Activated CD8-positive, alpha-beta T cell treated with anti-CD3 and anti-CD28 coated beads for 36 hours (primary cell): ENCODE measurements around the gene ACOT11. TPM values are rescaled to one million over a fixed set of nuclear protein-coding genes. Genes with fewer than 3 reads are reported as not detected.

ENCODE experiments used
- ATAC-seq: fragments of 200-7000 bp; cut with Tn5 transposase; one replicate; pipeline ENCODE4 v1.10.0; 2021; ENCODE audit warnings: mild to moderate bottlenecking, moderate library complexity
- CTCF ChIA-PET: fragments of 350-600 bp; sonication (Branson Sonifier 250); formaldehyde crosslinking; loops from one replicate; lab custom pipeline; 2021; ENCODE audit warnings: antibody characterized with exemption; lab: Charles Lee
- POLR2A ChIA-PET: fragments of 350-600 bp; sonication (Branson Sonifier 250); formaldehyde crosslinking; loops from one replicate; lab custom pipeline; 2021; ENCODE audit warnings: antibody characterized with exemption; lab: Charles Lee
- DNase-seq: peaks from one replicate; pipeline ENCODE4 v3.0.0-alpha.2; 2020
- H3K27ac Mint-ChIP-seq: one replicate; pipeline ENCODE4 v1.8.0; 2021; ENCODE audit warnings: mild to moderate bottlenecking, mixed read lengths
- H3K27me3 Mint-ChIP-seq: one replicate; pipeline ENCODE4 v1.8.0; 2021; ENCODE audit warnings: mixed read lengths
- H3K36me3 Mint-ChIP-seq: one replicate; pipeline ENCODE4 v1.8.0; 2021; ENCODE audit warnings: low read depth, mixed read lengths
- H3K4me1 Mint-ChIP-seq: one replicate; pipeline ENCODE4 v1.8.0; 2021; ENCODE audit warnings: low read depth, mixed read lengths
- H3K4me3 Mint-ChIP-seq: one replicate; pipeline ENCODE4 v1.8.0; 2021; ENCODE audit warnings: mild to moderate bottlenecking, moderate library complexity, mixed read lengths
- H3K9me3 Mint-ChIP-seq: one replicate; pipeline ENCODE4 v1.8.0; 2021; ENCODE audit warnings: mixed read lengths
- intact Hi-C: fragments of 100-400 bp; cut with micrococcal nuclease; formaldehyde crosslinking; loops from one replicate; pipeline ENCODE4 v1.10.0; 2022
- total RNA-seq, 2 experiments: library from RNA; stranded (reverse); gene quantifications; one replicate each; pipeline ENCODE4 v1.2.3, GENCODE V29; 2021
- TF ChIP-seq, protein P1 (sequence below): fragments of 200-600 bp; IDR thresholded peaks from one replicate; pipeline ENCODE4 v1.8.0; 2022; ENCODE audit warnings: antibody characterized with exemption, mild to moderate bottlenecking

Gene ACOT11
- total RNA-seq, 2 experiments from 2014 or later = 1.1 to 1.2 TPM

DNA sequence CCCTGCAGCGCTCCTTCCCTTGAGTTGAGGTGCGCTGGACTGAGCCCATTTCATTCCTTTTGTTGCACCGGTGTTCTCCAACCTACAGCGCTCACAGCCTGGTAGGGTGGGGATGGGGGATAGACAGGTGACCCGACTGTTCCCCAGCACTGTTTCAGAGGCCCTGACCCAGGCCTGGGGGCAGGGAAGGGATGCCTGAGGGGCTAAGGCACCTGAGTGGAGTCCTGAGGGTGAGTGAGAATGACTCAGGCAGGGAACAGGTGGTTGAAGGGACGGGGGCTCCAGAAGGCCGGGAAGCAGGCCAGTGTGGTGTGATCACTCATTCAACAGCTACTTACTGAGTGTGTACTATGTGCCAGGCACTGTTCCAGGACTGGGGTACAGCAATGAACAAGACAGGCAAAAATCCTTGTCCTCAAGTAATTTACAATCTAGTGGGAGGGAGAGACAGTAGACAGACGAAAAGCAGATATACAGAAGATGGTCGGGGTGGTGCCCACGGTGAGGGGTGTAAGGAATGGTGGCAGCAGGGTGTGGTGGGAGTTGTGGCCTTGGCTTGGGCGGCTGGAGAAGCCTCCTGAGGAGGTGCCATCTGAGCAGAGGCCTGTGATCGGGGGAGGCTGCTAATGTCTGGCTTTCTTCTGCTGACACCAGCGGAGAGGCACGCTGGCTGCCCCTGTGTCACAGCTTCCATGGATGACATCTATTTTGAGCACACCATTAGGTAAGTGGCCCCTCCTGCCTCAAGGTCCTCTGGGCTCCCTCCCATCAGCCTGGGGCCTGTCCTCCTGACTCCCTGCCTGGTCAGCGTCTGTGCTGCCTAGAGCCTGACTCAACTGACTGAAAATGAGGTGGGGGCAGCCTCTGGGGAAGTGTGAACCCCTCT is 37.4 kb downstream of the ACOT11 start:
- Mint-ChIP-seq H3K4me1 (peaks cover 7% of the 10 kb centered on the region), H3K4me3 (no peak overlapping the region), H3K27ac (no peak overlapping the region), H3K9me3 (no peaks in the 10 kb centered on the region), H3K27me3 (no peaks in the 10 kb centered on the region), H3K36me3 (no peaks in the 10 kb centered on the region)
- intact Hi-C loops = no loop called here
- TF ChIP-seq, protein P1, sequence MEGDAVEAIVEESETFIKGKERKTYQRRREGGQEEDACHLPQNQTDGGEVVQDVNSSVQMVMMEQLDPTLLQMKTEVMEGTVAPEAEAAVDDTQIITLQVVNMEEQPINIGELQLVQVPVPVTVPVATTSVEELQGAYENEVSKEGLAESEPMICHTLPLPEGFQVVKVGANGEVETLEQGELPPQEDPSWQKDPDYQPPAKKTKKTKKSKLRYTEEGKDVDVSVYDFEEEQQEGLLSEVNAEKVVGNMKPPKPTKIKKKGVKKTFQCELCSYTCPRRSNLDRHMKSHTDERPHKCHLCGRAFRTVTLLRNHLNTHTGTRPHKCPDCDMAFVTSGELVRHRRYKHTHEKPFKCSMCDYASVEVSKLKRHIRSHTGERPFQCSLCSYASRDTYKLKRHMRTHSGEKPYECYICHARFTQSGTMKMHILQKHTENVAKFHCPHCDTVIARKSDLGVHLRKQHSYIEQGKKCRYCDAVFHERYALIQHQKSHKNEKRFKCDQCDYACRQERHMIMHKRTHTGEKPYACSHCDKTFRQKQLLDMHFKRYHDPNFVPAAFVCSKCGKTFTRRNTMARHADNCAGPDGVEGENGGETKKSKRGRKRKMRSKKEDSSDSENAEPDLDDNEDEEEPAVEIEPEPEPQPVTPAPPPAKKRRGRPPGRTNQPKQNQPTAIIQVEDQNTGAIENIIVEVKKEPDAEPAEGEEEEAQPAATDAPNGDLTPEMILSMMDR = no peak
- ATAC-seq = no peak
- POLR2A ChIA-PET = no interaction called here
- CTCF ChIA-PET = no interaction called here
- no peak for DNase-seq

DNA sequence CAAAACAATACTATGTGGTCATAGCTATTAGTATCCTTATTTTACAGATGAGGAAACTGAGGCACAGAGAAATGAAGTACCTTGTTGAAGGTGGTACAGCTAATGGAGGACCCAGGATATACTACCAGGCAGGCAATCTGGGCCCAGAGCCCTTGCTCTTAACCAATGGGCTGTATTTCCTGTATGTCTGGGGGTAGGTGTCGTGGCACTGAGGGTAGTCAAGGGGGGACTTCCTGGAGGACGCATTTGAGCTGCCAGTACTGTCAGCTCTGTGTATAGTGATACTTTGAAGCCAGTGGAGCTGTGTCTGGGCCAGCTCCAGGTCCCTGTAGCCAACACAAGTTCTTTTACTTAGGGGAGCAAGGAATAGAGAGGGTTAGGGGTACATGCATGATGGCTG is 40.3 kb downstream of the ACOT11 start:
- no peak overlapping the region for H3K27ac Mint-ChIP-seq
- peak; percentile 26 for DNase-seq
- TF ChIP-seq, protein P1 = no peak
- ChIA-PET CTCF (interaction anchor here (1.1 kb wide), 1 partner anchor 12 kb away, joined by 3 read pairs; no protein-coding TSS in a partner anchor), POLR2A (no interaction called here)
- H3K36me3 Mint-ChIP-seq = no peaks in the 10 kb centered on the region
- no peaks in the 10 kb centered on the region for H3K9me3 Mint-ChIP-seq
- H3K27me3 Mint-ChIP-seq = no peaks in the 10 kb centered on the region
- ATAC-seq = peak; percentile 78
- H3K4me1 Mint-ChIP-seq = peaks cover 7% of the 10 kb centered on the region
- no peak overlapping the region for H3K4me3 Mint-ChIP-seq
- intact Hi-C loops = no loop called here

DNA sequence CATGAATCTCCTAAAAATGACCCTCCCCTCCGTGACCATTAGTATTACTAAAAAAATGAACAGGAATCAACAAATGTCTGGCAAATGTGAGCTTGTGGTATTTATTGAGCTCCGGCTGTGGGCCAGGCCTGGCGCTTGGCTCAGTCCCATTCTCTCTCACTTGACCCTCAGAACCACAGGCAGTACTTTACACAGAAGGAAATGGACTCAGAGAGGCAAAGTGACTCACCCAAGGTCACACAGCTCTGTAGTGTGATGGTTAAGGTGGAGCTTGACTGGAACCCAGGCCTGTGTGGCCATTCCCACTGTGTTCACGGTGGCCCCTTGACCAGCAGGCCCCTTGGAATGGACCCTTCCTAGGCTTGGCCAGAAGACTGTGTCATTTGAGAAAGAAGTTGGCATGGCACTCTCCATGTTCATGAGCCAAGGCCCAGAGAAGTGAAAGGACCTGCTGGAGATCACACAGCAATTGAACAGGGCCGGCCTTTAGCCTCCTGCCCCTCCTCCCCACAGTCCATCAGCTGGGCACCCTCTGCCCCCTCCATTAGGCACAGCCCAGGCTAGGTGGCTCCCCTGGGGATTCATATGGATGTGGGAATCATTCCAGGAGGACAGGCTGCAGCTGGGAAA is 43.2 kb downstream of the ACOT11 start:
- Mint-ChIP-seq H3K9me3 (no peaks in the 10 kb centered on the region), H3K27ac (no peak overlapping the region), H3K4me3 (no peak overlapping the region), H3K36me3 (no peaks in the 10 kb centered on the region), H3K4me1 (peaks cover 7% of the 10 kb centered on the region), H3K27me3 (no peaks in the 10 kb centered on the region)
- CTCF ChIA-PET = no interaction called here
- TF ChIP-seq, protein P1 = no peak
- intact Hi-C loops = no loop called here
- POLR2A ChIA-PET = no interaction called here
- DNase-seq = no peak
- no peak for ATAC-seq

DNA sequence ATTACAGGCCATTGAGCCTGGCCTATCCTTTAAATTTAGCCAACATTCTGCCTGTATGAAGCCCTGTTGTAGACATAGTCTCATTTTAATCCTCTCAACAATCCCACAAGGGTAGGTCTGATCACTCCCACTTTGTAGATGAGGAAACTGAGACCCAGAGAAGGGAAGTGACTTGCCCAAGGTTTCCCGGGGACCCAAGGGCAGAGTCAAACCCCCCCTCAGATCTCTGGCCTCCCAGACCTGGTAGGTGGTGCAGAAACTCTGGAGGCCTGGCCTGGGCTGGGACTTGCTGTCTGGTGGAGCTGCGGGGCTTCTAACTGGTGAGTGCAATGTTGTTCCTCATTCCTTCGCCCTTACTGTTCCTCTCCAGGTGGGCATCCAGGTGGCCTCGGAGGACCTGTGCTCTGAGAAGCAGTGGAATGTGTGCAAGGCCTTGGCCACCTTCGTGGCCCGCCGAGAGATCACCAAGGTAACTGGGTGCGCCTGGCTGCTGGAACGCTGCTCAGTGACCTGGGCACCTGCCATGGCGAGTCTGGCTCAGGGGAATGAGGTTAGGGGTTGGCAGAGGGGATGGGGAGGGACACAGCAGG is 45.6 kb downstream of the ACOT11 start:
- no peaks in the 10 kb centered on the region for H3K36me3 Mint-ChIP-seq
- no peak overlapping the region for H3K4me3 Mint-ChIP-seq
- H3K4me1 Mint-ChIP-seq = peaks cover 1% of the 10 kb centered on the region
- intact Hi-C loops = no loop called here
- ATAC-seq = no peak
- POLR2A ChIA-PET = no interaction called here
- no peak for DNase-seq
- H3K27me3 Mint-ChIP-seq = no peaks in the 10 kb centered on the region
- no peak overlapping the region for H3K27ac Mint-ChIP-seq
- no peaks in the 10 kb centered on the region for H3K9me3 Mint-ChIP-seq
- CTCF ChIA-PET = no interaction called here
- TF ChIP-seq, protein P1 = no peak

DNA sequence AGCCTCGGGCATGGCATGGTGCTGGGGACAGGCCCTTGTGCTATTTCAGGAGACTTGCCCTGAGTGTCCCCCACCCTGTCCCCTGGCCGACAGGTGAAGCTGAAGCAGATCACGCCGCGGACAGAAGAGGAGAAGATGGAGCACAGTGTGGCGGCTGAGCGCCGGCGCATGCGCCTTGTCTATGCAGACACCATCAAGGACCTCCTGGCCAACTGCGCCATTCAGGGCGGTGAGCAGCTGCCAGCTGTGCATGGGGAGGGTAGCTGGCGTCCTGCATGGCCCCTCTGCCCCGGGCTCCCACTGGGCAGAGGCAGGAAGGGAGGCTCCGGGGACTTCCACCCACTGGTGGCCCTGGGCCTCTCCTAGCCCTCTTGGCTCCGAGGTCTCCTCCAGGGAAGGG is 46.4 kb downstream of the ACOT11 start:
- no peaks in the 10 kb centered on the region for H3K4me1 Mint-ChIP-seq
- ATAC-seq (no peak), DNase-seq (no peak)
- no peaks in the 10 kb centered on the region for H3K27me3 Mint-ChIP-seq
- CTCF ChIA-PET = no interaction called here
- no peak overlapping the region for H3K27ac Mint-ChIP-seq
- intact Hi-C loops = no loop called here
- TF ChIP-seq, protein P1 = no peak
- POLR2A ChIA-PET = no interaction called here
- no peaks in the 10 kb centered on the region for H3K9me3 Mint-ChIP-seq
- H3K4me3 Mint-ChIP-seq = no peak overlapping the region
- no peaks in the 10 kb centered on the region for H3K36me3 Mint-ChIP-seq
